H1 (cell line): ENCODE measurements around the gene BCO1. TPM values are rescaled to one million over a fixed set of nuclear protein-coding genes. Genes with fewer than 3 reads are reported as not detected.

Source experiments
- CTCF ChIA-PET: fragments of 300-600 bp; sonication (Branson Sonifier 250); formaldehyde crosslinking; loops from one replicate; lab custom pipeline; 2021; ENCODE audit not compliant: partially characterized antibody; lab: Charles Lee
- POLR2A ChIA-PET: fragments of 300-600 bp; sonication (Branson Sonifier 250); formaldehyde crosslinking; loops from one replicate; lab custom pipeline; 2021; ENCODE audit warnings: inconsistent platforms; ENCODE audit not compliant: partially characterized antibody; lab: Charles Lee
- DNase-seq, 2 experiments: peaks; one replicate each; pipeline versions ENCODE4 v3.0.0 to v3.0.0-alpha.2; 2010 to 2022; ENCODE audit warnings: low spot score in 2 of 2, low read depth in 1 of 2, mixed read lengths in 1 of 2
- FAIRE-seq: peaks from 2 replicates; lab custom pipeline; 2011; peaks lifted over from hg19 to GRCh38; lab: Jason Lieb, UNC
- H2AFZ ChIP-seq: 2 replicates; pipeline ENCODE4 v1.8.1; 2012; ENCODE audit warnings: low read length, inconsistent platforms
- H2AK5ac ChIP-seq: 2 replicates; pipeline ENCODE4 v1.6.1; 2013; ENCODE audit warnings: low read depth, low read length
- H2BK120ac ChIP-seq: replicated peaks from 2 replicates; pipeline ENCODE3; 2013; ENCODE audit warnings: low read depth, low read length, inconsistent platforms
- H2BK12ac ChIP-seq: 2 replicates; pipeline ENCODE4 v1.6.1; 2013; ENCODE audit warnings: low read depth, low read length
- H2BK15ac ChIP-seq: 2 replicates; pipeline ENCODE4 v1.6.1; 2013; ENCODE audit warnings: low read length
- H2BK20ac ChIP-seq: 2 replicates; pipeline ENCODE4 v1.6.1; 2013; ENCODE audit warnings: low read length
- H2BK5ac ChIP-seq: 2 replicates; pipeline ENCODE4 v1.6.1; 2013; ENCODE audit warnings: low read depth, low read length
- H3K14ac ChIP-seq: 2 replicates; pipeline ENCODE4 v1.6.1; 2013; ENCODE audit warnings: inconsistent platforms; ENCODE audit not compliant: insufficient read length
- H3K18ac ChIP-seq: 2 replicates; pipeline ENCODE4 v1.6.1; 2013; ENCODE audit warnings: low read length; ENCODE audit errors: extremely low read depth
- H3K23ac ChIP-seq: 2 replicates; pipeline ENCODE4 v1.6.1; 2013; ENCODE audit warnings: inconsistent platforms; ENCODE audit not compliant: insufficient read length
- H3K23me2 ChIP-seq: 2 replicates; pipeline ENCODE4 v1.6.1; 2013; ENCODE audit warnings: low read depth, low read length
- H3K27ac ChIP-seq: 2 replicates; pipeline ENCODE4 v1.6.1; 2011; ENCODE audit warnings: low read depth, low read length, inconsistent platforms
- H3K27me3 ChIP-seq, 4 experiments: replicated peaks in 1 of 4; 1 replicate in 1 of 4; 2 replicates in 3 of 4; pipeline versions ENCODE4 v1.6.1 to v1.8.1; 2011 to 2013; ENCODE audit warnings: low read length in 3 of 4, mild to moderate bottlenecking in 3 of 4, inconsistent platforms in 2 of 4, mixed read lengths in 2 of 4, moderate library complexity in 1 of 4; ENCODE audit not compliant: control insufficient read depth in 3 of 4, insufficient read depth in 3 of 4; ENCODE audit errors: extremely low read depth in 1 of 4
- H3K36me3 ChIP-seq, 4 experiments: 2 replicates each; pipeline versions ENCODE4 v1.6.1 to v1.8.1; 2011 to 2013; ENCODE audit warnings: mild to moderate bottlenecking in 4 of 4, low read length in 3 of 4, moderate library complexity in 2 of 4, control low read depth in 1 of 4, inconsistent platforms in 1 of 4; ENCODE audit not compliant: insufficient read depth in 4 of 4, control insufficient read depth in 2 of 4
- H3K4ac ChIP-seq: replicated peaks from 2 replicates; pipeline ENCODE3; 2013; ENCODE audit warnings: low read length, low read depth, mixed read lengths, inconsistent platforms; ENCODE audit not compliant: insufficient read length
- H3K4me1 ChIP-seq, 4 experiments: replicated peaks in 1 of 4; 1 replicate in 1 of 4; 2 replicates in 3 of 4; pipeline versions ENCODE4 v1.6.1 to v1.8.1; 2011 to 2013; ENCODE audit warnings: low read length in 3 of 4, inconsistent platforms in 2 of 4, mixed read lengths in 1 of 4; ENCODE audit not compliant: insufficient read depth in 4 of 4, control insufficient read depth in 3 of 4
- H3K4me2 ChIP-seq, 2 experiments: 2 replicates each; pipeline versions ENCODE4 v1.6.1 to v1.8.1; 2011 to 2013; ENCODE audit warnings: low read depth in 2 of 2, low read length in 2 of 2, control low read depth in 1 of 2, inconsistent platforms in 1 of 2, mild to moderate bottlenecking in 1 of 2; ENCODE audit not compliant: insufficient read depth in 1 of 2
- H3K4me3 ChIP-seq, 4 experiments: fragments of 200-600, 300-600 bp in 1 of 4; sonication (generic), shearing (Covaris generic), sonication (Bioruptor Twin) in 1 of 4; 2 replicates each; pipeline versions ENCODE4 v1.5.1 to v1.8.1; 2011 to 2016; ENCODE audit warnings: low read length in 4 of 4, low read depth in 3 of 4, control low read depth in 2 of 4, inconsistent platforms in 2 of 4, mild to moderate bottlenecking in 2 of 4, mixed read lengths in 1 of 4, moderate library complexity in 1 of 4; ENCODE audit not compliant: insufficient read depth in 2 of 4; ENCODE audit errors: extremely low read depth in 1 of 4
- H3K56ac ChIP-seq: replicated peaks from 2 replicates; pipeline ENCODE3; 2013; ENCODE audit warnings: low read depth, mild to moderate bottlenecking, mixed read lengths, low read length, inconsistent platforms; ENCODE audit not compliant: insufficient read length
- H3K79me1 ChIP-seq: 2 replicates; pipeline ENCODE4 v1.6.1; 2013; ENCODE audit warnings: low read depth, low read length, control low read depth
- H3K79me2 ChIP-seq, 2 experiments: 2 replicates each; pipeline versions ENCODE4 v1.6.1 to v1.8.1; 2012 to 2013; ENCODE audit warnings: low read length in 2 of 2, mild to moderate bottlenecking in 2 of 2, inconsistent platforms in 1 of 2; ENCODE audit not compliant: insufficient read depth in 2 of 2, control insufficient read depth in 1 of 2
- H3K9ac ChIP-seq, 4 experiments: replicated peaks in 1 of 4; 1 replicate in 1 of 4; 2 replicates in 3 of 4; pipeline versions ENCODE4 v1.6.1 to v1.8.1; 2011 to 2013; ENCODE audit warnings: low read depth in 3 of 4, low read length in 3 of 4, control low read depth in 2 of 4, mild to moderate bottlenecking in 2 of 4, moderate library complexity in 2 of 4, inconsistent platforms in 1 of 4; ENCODE audit errors: extremely low read depth in 1 of 4
- H3K9me3 ChIP-seq, 2 experiments: 2 replicates each; pipeline versions ENCODE4 v1.6.1 to v1.8.1; 2012 to 2013; ENCODE audit warnings: mild to moderate bottlenecking in 2 of 2, moderate library complexity in 2 of 2, control low read depth in 1 of 2, inconsistent platforms in 1 of 2, low read depth in 1 of 2, low read length in 1 of 2, mixed read lengths in 1 of 2; ENCODE audit not compliant: insufficient read depth in 2 of 2
- H4K20me1 ChIP-seq, 2 experiments: replicated peaks in 1 of 2; 2 replicates each; pipeline versions ENCODE3 to v1.8.1; 2011 to 2013; ENCODE audit warnings: inconsistent platforms in 2 of 2, low read length in 2 of 2, mild to moderate bottlenecking in 1 of 2; ENCODE audit not compliant: insufficient read depth in 2 of 2, control insufficient read depth in 1 of 2
- H4K5ac ChIP-seq: 2 replicates; pipeline ENCODE4 v1.6.1; 2013; ENCODE audit warnings: low read length, low read depth, mixed read lengths, inconsistent platforms; ENCODE audit not compliant: insufficient read length
- H4K8ac ChIP-seq: 2 replicates; pipeline ENCODE4 v1.8.0; 2013; ENCODE audit warnings: mild to moderate bottlenecking, moderate library complexity, low read length, inconsistent platforms; ENCODE audit not compliant: insufficient read depth; ENCODE audit errors: extremely low read depth
- H4K91ac ChIP-seq: replicated peaks from 2 replicates; pipeline ENCODE3; 2013; ENCODE audit warnings: low read length, mixed read lengths, inconsistent platforms; ENCODE audit not compliant: insufficient read length
- CTCF ChIP-seq, 3 experiments: IDR thresholded peaks; 1 replicate in 2 of 3; 2 replicates in 1 of 3; pipeline versions ENCODE4 v1.5.1 to v1.6.1; 2011; ENCODE audit warnings: low read length in 3 of 3, mild to moderate bottlenecking in 3 of 3, inconsistent platforms in 2 of 3, low read depth in 1 of 3, moderate library complexity in 1 of 3; ENCODE audit not compliant: insufficient read depth in 1 of 3; ENCODE audit errors: control extremely low read depth in 1 of 3
- POLR2AphosphoS5 ChIP-seq: IDR thresholded peaks from 2 replicates; pipeline ENCODE4 v1.6.1; 2011; ENCODE audit warnings: low read depth, low read length
- YY1 ChIP-seq: IDR thresholded peaks from 2 replicates; pipeline ENCODE4 v1.6.1; 2011; ENCODE audit warnings: low read depth, mild to moderate bottlenecking, low read length
- WGBS, 2 experiments: shearing (Covaris generic) in 1 of 2; methylation state at CpG; one replicate each; pipeline versions ENCODE4 v1.1.6 to v1.1.7; 2013 to 2015; ENCODE audit warnings: low lambda C conversion rate in 2 of 2, mixed read lengths in 2 of 2, inconsistent platforms in 1 of 2, low coverage in 1 of 2, missing lambda C conversion rate in 1 of 2; ENCODE audit not compliant: insufficient replicate concordance in 2 of 2, insufficient coverage in 1 of 2, insufficient read length in 1 of 2; ENCODE audit errors: extremely low coverage in 1 of 2, missing lambda C conversion rate in 1 of 2; 5-methylcytosine and 5-hydroxymethylcytosine counted together
- polyA plus RNA-seq, 7 experiments: library from polyadenylated mRNA; depleted of rRNA in 3 of 7; stranded (reverse) in 5 of 7; unstranded in 2 of 7; fragments of >200 nt in 5 of 7; fragments of 200-250 nt in 2 of 7; gene quantifications; 1 replicate in 5 of 7; 2 replicates in 1 of 7; 4 replicates in 1 of 7; pipeline versions ENCODE4 v1.2.1 to v1.2.3, GENCODE V29; 2011 to 2013; ENCODE audit warnings: missing spikeins in 2 of 7, mixed read lengths in 2 of 7
- total RNA-seq: library from RNA; stranded (reverse); fragmentation: NEBNext Ultra II Directional; extraction: Animal tissue kit (Norgen Biotek cat#: 25700); gene quantifications from 2 replicates; pipeline ENCODE4 v1.2.1, GENCODE V29; 2021

Gene BCO1
- total and polyA plus RNA-seq, 2 of the 8 experiments (the other 6 are each of a cell fraction or from before 2014, with no cell fraction given): 0.21 TPM; not detected in 1

GRCh38 chr16:81318711-81319110, 80.2 kb downstream of the BCO1 start:
- Histone ChIP-seq H3K36me3 (no peaks in the 10 kb centered on the region), H2AK5ac (no peak overlapping the region), H2BK12ac (no peak overlapping the region), H3K9me3 (no peaks in the 10 kb centered on the region), H3K4me1 (peaks cover 0 to 5% (median 3%) of the 10 kb centered on the region in 4 experiments; a peak in 4 of 7 replicates), H2BK15ac (no peak overlapping the region), H3K4me2 (no peak overlapping the region; a peak in 1 of 4 replicates), H2BK5ac (no peak overlapping the region), H2AFZ (no peak overlapping the region), H3K4me3 (no peak overlapping the region), H3K18ac (no peak overlapping the region), H3K14ac (no peak overlapping the region), H3K4ac (no peak overlapping the region), H3K56ac (no peak overlapping the region), H3K79me1 (peaks cover 2% of the 10 kb centered on the region; the same call in 1 of the 2 replicates), H4K20me1 (peaks cover 5 to 10% of the 10 kb centered on the region in 2 experiments), H2BK20ac (no peak overlapping the region), H4K91ac (no peak overlapping the region), H3K23ac (no peak overlapping the region), H3K27ac (no peak overlapping the region), H2BK120ac (no peak overlapping the region), H3K79me2 (peaks cover 6 to 86% of the 10 kb centered on the region in 2 experiments), H4K8ac (no peak overlapping the region), H3K27me3 (no peaks in the 10 kb centered on the region), H4K5ac (no peak overlapping the region), H3K23me2 (peaks cover 14% of the 10 kb centered on the region), H3K9ac (no peak overlapping the region)
- DNase-seq: no peak
- no peak for FAIRE-seq
- 75% methylated on average over 7 of the region's 7 CpGs; no CpG with 5 or more reads in 1 of the 2 experiments for WGBS, 2 experiments
- ChIA-PET POLR2A (interaction anchor here (1.8 kb wide), 1 partner anchor 8 kb away, joined by 5 read pairs; no protein-coding TSS in a partner anchor), CTCF (interaction anchor here (0.6 to 1.5 kb wide), 7 partner anchors 10 to 176 kb away, joined by 3 to 4 read pairs (median 4); no protein-coding TSS in a partner anchor)
- TF ChIP-seq POLR2AphosphoS5 (peak; percentile 19; the same call in 1 of the 2 replicates), YY1 (no peak), CTCF (IDR thresholded peaks at IDR 0.05; ENCODE audit: control extremely low read depth in 1 of 3, insufficient read depth in 1 of 3, low read depth in 1 of 3, low read length in 3 of 3) (0 out of 4 replicates have a peak, but pooled peaks of 1 of the 3 experiments have one; percentile 2)
